ENCODE measurements around the gene VASN. TPM values are rescaled to one million over a fixed set of nuclear protein-coding genes. Genes with fewer than 3 reads are reported as not detected.
"Not testable (repeated sequence)": the region's sequence is repeated elsewhere in the genome, so short reads cannot be mapped to it uniquely, and the experiment has no call there.

Gene VASN
- total and polyA plus RNA-seq, 8 donors = 11.3 to 28.3 (median 16.7) TPM

DNA sequence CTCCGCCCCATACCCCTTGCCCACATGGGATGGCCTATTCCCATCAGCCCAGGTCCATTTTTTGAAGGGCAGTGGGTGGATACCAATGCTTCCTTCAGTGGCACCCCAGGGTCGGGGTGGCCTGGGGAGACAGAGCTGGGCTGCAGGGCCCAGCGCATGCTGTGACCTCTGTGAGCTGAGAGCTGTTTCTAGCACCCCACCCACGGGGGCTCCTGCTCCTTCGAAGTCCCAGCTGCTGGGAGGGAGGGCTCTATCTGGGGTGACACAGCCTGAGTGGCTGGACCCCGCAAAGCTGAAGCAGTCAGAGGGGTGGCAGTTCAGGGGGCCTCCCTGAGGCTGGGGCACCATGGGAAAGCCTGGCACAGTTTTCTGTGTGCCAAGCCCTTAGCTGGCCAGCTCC is 31.2 kb upstream of the VASN start:
- no peak overlapping the region for H3K4me3 ChIP-seq
- no peaks in the 10 kb centered on the region for H3K27me3 ChIP-seq
- DNase-seq (no peak), ATAC-seq (no peak)
- H3K4me1 ChIP-seq = peaks cover 8 to 50% of the 10 kb centered on the region in 2 donors
- peak overlapping the region in 1 of 2 donors; percentile 72 for H3K27ac ChIP-seq
- intact Hi-C loops (cut with DNase I) = no loop called here
- TF ChIP-seq, protein P1, sequence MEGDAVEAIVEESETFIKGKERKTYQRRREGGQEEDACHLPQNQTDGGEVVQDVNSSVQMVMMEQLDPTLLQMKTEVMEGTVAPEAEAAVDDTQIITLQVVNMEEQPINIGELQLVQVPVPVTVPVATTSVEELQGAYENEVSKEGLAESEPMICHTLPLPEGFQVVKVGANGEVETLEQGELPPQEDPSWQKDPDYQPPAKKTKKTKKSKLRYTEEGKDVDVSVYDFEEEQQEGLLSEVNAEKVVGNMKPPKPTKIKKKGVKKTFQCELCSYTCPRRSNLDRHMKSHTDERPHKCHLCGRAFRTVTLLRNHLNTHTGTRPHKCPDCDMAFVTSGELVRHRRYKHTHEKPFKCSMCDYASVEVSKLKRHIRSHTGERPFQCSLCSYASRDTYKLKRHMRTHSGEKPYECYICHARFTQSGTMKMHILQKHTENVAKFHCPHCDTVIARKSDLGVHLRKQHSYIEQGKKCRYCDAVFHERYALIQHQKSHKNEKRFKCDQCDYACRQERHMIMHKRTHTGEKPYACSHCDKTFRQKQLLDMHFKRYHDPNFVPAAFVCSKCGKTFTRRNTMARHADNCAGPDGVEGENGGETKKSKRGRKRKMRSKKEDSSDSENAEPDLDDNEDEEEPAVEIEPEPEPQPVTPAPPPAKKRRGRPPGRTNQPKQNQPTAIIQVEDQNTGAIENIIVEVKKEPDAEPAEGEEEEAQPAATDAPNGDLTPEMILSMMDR (IDR thresholded peaks at IDR 0.05) = no peak
- H3K36me3 ChIP-seq = peaks cover 0 to 62% of the 10 kb centered on the region in 2 donors
- H3K9me3 ChIP-seq = no peaks in the 10 kb centered on the region

DNA sequence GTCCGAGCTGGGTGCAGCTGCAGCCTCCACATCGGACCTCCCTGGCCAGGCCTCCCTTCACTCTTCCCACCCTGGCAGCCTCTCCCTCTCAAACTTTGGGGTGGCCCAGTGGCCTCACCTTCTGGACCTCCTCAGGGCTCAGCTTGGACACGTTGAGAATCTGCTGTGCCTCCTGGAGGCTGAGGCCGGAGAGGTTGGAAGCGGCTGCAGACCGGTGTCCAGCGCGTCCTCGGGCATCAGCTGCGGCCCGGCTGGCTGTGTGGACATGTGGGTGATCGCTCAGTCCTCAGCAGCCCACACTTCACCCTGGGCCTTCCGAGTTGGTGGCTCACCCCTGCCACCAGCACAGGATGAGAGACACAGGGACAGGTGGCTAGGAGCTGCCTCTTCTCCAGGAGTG is 30.4 kb upstream of the VASN start:
- no peak overlapping the region for H3K4me3 ChIP-seq
- no peaks in the 10 kb centered on the region for H3K9me3 ChIP-seq
- DNase-seq (no peak), ATAC-seq (no peak)
- H3K36me3 ChIP-seq = peaks cover 0 to 54% of the 10 kb centered on the region in 2 donors
- TF ChIP-seq, protein P1 (IDR thresholded peaks at IDR 0.05) = no peak
- peaks cover 12 to 58% of the 10 kb centered on the region in 2 donors for H3K4me1 ChIP-seq
- H3K27me3 ChIP-seq = no peaks in the 10 kb centered on the region
- intact Hi-C loops (cut with DNase I) = no loop called here
- H3K27ac ChIP-seq = no peak overlapping the region

DNA sequence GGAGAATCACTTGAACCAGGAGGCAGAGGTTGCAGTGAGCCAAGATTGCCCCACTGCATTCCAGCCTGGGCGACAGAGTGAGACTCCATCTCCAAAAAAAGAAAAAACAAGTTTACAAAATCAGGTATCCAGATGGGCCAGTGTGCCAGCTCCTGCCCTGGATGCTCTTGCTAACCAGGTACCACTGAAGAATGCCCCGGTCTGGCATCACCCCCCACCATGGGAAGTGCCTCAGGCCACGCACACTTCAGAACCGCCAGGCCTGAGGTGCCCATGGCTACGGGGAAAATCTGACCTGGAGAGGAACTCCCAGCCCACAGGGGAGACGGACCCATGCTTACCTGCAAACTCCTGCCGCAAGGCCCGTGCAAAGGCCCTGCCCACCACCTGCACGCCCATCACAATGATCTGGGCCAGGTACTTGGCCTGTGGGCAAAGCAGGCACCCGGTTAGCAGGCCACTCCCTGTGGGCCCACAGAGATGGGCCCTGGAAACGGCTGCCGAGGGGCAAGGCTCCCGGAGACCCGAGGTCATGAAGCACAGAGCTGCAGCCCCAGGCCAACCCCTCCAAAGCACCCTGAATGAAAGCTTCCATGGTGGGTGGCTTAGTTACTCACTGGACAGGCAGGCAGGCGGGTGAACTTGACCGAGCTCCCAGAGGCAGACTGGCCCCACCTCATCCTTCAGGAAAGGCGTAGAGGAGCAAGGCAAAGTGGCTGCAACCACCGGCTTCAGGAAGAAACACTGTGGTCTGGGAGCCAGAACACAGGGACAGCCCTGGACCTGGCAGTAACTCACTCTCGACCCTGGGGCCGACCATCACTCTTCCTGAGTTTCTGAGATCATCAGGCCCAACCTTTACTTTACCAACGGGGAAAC is 28.5 kb upstream of the VASN start:
- H3K27me3 ChIP-seq = no peaks in the 10 kb centered on the region
- H3K9me3 ChIP-seq = no peaks in the 10 kb centered on the region
- H3K4me1 ChIP-seq = peaks cover 13 to 73% of the 10 kb centered on the region in 2 donors
- DNase-seq (no peak), ATAC-seq (peak; percentile 25)
- peaks cover 0 to 36% of the 10 kb centered on the region in 2 donors for H3K36me3 ChIP-seq
- intact Hi-C loops (cut with DNase I) = no loop called here
- no peak overlapping the region for H3K27ac ChIP-seq
- TF ChIP-seq, protein P1 (IDR thresholded peaks at IDR 0.05) = no peak
- H3K4me3 ChIP-seq = no peak overlapping the region

DNA sequence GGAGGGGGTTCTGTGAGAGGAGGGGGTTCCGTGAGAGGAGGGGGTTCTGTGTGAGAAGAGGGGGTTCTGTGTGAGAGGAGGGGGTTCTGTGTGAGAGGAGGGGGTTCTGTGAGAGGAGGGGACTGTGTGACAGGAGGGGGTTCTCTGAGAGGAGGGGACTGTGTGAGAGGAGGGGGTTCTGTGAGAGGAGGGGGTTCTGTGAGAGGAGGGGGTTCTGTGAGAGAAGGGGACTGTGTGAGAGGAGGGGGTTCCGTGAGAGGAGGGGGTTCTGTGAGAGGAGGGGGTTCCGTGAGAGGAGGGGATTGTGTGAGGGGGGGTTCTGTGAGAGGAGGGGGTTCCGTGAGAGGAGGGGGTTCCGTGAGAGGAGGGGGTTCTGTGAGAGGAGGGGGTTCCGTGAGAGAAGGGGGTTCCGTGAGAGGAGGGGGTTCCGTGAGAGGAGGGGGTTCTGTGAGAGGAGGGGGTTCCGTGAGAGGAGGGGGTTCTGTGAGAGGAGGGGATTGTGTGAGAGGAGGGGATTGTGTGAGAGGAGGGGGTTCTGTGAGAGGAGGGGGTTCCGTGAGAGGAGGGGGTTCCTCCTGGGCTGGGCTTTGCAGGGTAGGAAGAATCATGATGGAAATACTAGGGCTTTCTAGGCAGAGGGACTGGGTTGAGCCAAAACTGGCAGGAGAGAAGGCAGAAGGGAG is 27.2 kb upstream of the VASN start:
- Histone ChIP-seq H3K4me1 (peaks cover 13 to 81% of the 10 kb centered on the region in 2 donors), H3K27ac (peak overlapping the region in 1 of 2 donors; percentile 76), H3K36me3 (peaks cover 0 to 22% of the 10 kb centered on the region in 2 donors)
- ATAC-seq; H3K27me3 ChIP-seq; DNase-seq; H3K9me3 ChIP-seq; intact Hi-C loops (cut with DNase I); H3K4me3 ChIP-seq: not testable (repeated sequence)

DNA sequence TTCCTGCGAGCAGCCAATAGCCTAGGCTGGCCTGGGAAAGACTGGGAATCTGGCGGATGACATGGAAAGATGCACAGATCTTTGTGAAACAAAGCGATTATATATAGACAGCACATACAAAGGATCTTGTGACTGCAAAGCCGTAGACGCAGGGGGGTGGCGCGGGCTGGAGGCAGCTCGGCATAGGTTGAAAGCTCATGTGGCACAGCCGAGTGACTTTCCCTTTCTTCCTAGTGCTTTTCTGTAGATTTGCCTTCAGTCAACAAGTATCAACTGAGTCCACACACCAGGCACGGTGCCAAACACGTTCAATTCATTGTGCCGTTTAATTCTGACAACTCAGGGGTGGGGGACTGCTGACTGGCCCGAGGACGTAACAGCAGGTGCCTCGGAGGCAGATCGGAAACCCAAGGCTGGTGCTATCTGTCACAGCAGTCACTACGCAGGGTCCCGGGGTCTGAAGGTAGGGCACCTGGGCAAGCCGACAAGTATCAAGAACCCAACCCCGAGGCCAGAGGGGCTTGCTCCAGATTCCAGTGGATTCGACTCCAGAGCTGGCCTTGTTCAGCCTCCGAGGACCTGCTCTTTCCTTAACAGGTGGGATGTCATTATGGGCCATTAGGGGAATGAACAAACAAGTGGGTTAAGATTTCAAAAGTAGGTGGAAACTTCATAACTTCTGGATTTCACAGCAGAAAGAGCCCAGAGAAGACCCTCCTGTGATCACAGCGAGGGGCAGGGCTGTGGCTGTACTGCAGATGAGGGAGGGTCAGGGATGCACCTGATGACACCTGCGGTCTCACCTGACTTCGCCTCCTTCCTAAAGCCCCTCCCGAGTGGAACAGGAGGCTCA is 26.4 kb upstream of the VASN start:
- intact Hi-C loops (cut with DNase I) = no loop called here
- peaks cover 0 to 14% of the 10 kb centered on the region in 2 donors for H3K36me3 ChIP-seq
- H3K4me1 ChIP-seq = peaks cover 17 to 82% of the 10 kb centered on the region in 2 donors
- H3K4me3 ChIP-seq = no peak overlapping the region
- no peaks in the 10 kb centered on the region for H3K27me3 ChIP-seq
- TF ChIP-seq, protein P1 (IDR thresholded peaks at IDR 0.05) = no peak
- ATAC-seq (no peak), DNase-seq (peak in 1 of 4 donors; percentile 44)
- no peaks in the 10 kb centered on the region for H3K9me3 ChIP-seq
- H3K27ac ChIP-seq = peak overlapping the region in 1 of 2 donors; percentile 76

All from left lung (tissue), 10 donors.